HG02852 (cell line): ENCODE measurements around the gene CDX1.
A peak's percentile ranks its signal among the peaks of the same experiment; 100 is the strongest.

Source experiments
- ATAC-seq: cut with Tn5 transposase; IDR thresholded peaks from one replicate; pipeline ENCODE4 v1.9.1; 2021; ENCODE audit warnings: mild to moderate bottlenecking, moderate library complexity; ENCODE audit not compliant: unreplicated experiment

Gene CDX1

DNA sequence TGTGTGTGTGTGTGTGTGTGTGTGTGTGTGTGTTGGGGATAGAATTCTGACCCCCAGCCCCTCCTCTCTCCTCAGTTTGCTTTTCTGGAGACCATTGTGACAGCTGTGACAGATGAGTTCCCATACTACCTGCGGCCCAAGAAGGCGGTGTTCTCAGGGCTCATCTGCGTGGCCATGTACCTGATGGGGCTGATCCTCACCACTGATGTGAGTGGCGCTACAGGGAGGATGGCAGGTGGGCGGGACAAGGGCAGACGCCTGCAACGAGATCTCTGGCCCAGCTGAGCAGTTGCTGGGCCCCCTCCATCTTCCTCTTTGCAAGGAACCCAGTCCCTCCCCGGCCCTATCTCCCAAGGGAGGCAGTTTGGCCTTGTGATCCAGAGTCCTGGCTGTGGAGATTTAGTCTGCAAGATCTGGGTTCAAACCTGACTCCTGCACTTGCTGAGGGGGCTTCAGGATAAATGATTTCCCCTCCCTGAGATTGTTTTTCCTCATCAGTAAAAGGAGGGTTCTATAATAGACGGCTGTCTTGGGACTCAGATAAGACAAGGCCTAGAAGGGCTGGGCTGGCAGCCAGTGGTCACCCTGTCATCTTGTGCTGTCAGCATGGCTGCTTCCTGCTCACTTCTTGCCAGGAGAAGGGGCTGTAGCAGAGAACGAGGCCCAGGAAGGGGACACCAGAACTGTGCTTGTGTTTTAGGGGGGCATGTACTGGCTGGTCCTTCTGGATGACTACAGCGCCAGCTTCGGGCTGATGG, 37.4 kb downstream of the CDX1 start:
- ATAC-seq, result no peak

DNA sequence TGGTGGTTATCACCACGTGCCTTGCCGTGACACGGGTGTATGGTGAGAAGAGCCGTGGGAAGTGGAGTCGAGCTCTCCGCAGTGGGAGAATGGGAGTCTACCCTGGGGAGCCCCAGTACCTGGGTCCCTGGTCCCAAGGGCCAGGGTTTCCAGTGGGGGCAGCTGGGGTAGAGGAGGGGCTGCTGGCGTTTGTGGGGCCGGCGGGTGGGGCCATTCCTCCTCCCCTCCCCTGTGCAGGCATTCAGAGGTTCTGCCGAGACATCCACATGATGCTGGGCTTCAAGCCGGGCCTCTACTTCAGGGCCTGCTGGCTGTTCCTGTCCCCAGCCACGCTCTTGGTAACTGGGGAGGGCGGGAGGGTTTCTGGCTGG, 38.0 kb downstream of the CDX1 start:
- no peak for ATAC-seq

DNA sequence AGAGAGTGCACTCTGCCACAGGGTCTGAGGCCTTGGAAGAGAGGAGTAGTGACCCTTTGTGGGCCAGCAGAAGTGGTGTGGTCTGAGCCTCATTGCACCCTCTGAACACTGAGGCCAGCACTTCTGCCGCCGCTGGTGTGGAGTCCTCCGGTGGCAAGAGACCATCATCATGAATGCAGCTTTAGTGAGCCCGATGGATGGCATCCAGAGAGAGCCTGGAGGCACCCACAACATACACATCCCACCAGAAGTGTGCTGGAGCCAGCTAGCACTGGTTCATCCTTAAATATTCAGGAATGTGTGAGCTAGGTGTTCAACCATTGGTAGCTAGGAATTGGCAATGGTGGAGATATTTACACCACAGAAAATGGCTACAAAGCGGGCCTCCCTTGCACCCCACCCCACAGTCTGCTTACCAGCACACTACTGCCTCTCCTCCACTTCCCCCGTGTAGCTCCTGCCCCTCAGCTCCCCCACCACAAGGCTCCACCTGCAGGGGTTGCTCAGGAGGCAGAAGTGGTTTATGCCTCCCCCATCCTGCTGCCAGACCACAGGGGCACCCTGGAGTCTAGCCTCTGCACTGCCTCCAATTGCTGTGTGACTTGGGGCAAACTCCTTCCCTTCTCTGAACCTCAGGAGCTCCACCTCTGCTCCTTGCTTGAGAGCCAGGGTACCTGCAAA, 39.7 kb downstream of the CDX1 start:
- no peak for ATAC-seq

DNA sequence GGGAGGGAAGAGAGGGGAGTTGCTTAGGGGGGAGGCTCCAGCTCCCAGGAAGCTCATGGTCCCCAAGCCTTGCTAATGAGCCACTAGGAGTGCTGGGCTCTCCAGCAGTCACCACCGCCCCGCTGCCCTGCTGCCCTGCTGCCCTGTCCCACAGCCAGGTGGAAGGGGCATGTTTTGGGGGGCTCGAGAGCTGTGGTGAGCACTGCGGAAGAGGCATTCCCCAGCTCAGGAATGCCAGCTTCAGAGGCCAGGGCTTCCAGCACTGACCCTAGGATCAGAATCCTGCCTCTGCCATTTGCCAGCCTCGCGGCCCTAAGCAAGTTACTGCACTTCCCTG, 40.2 kb downstream of the CDX1 start:
- ATAC-seq, result no peak

DNA sequence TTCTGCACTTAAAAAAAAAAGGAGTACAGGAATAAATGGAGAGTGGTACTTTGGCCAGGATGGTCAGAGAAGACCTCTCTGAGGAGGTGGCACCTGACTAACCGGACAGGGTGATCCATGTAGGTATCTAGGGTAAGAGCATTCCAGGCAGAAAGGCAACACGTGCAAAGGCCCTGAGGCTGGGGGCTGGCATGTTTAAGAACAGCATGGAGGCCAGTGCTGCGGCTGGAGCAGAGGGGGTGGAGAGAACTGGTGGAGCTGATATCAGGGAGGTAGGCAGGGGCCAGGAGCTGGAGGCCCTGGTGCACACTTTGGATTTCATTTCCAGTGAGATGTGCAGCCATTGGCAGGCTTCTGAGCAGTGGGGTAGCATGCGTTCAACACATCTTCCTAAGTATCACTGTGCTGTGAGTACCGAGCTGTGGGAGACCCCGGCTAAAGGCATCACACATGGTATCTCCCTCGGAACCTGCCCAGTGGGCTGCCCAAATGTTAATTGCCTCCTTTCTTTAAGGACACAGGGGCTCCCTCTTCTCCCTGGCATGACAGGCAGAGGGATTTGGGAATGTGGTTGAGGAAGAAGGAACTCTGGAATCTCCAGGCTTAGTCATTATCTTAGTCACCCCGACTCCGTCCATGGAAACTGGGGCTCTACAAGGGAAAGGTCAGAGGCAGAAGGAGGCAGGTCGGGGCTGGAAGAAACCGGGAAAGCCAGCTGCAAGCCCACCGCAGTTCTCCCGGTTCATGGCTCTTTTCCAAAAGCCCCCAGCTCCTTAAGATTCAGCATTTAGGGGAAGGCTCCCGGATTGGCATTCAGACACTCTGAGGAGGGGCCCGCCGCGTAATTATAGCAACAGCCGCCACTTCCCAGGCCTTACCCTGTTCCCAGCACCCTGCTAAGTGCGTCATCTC, 41.9 kb downstream of the CDX1 start:
- no peak for ATAC-seq

DNA sequence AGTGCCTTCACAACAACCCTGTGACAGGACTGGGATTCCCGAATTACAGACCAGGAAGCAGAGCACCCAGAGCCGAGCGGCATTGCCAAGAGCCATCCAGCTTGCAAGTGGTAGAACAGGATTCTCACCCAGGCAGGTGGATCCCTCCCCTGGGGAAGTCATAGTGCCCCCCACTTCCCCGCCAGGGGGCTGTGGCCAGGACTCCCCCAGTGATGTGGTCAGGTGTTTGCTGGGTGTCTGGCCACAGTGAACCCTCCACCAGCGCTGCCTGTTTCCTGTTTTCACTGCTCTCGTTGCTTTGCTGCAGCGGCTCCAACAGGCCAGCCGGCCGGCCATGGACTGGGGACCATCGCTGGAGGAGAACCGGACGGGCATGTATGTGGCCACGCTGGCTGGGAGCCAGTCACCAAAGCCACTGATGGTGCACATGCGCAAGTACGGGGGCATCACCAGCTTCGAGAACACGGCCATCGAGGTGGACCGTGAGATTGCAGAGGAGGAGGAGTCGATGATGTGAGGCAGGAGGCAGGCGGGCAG, 42.6 kb downstream of the CDX1 start:
- no peak for ATAC-seq

DNA sequence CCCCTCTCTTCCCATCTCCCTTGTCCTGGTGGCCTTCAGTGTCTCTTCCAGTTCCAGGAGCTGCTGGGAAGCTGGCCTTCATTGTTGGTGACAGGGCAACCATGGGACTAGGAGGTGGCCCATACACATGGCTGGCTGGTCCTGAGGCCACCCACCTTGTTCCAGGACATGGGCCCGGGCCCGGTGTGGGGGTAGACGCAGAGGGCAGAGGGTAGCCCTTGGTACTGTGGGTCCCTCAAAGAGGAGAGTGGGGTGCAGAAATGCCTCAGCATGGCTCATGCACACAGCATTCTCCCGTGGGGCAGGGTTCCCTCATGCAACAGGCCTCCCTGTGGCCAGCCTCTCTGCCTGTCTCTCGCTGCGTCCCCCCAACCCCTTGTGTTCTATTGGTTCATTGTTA, 44.1 kb downstream of the CDX1 start:
- no peak for ATAC-seq

DNA sequence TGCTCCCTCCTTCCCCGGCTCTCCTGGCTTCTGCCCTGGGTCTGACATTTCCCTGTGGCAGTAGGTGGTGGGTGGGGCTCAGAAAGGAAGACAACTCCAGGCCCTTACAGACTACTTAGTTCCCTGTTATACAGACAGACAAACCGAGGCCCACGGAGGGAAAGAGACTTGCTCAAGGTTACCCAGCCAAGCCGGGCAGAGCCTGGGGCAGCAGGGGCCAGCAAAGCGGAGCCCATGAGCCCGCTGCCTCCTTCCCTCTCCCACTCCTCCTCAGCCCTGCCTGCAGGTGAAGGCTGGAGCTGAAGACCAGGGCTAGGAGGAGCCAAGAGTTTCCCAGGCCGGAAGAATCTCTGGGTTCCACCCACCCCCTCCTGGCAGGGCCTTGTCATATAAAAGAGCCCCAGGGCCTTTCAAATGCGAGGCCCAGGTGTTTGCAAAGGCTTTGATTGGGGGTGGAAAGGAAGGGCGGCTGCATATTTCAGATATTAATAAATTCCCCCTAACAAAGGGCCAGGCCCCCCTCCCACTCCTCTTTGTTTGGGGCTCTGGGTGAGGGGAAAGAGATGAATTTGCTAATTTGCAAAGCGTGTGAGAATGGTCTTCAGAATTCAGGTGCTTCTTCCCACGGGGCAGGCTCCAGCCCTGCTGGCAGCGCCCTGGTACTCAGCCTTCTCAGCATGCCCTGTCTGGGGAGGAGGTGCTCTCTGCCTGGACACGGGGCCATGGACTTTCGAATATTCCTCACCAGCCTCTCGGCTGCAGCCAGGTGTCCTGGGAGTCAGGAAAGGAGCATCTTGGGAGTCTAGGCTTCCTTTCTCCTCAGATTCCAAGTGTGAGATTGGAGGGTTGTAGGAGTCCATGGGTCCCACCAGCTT, 44.8 kb downstream of the CDX1 start:
- ATAC-seq, result no peak

DNA sequence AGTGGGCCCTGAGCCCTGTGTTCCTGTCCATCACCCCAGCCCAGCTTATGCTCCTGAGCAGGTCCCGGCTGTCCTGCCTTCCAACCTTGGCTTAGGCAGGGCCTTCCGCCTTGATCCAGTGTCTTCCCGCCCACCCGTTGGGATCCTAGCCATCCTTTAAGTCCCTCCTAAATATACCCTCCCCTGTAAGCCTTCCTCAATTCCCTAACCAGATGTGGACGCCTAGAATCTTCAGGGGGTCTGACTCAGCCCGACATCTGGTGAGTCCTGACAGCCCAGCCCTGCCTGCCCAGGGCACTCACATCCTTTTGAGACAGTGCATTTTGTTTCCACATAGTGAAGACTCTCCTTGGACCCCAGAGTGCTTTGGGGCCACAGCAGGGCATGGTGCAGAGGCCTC, 47.0 kb downstream of the CDX1 start:
- no peak for ATAC-seq

DNA sequence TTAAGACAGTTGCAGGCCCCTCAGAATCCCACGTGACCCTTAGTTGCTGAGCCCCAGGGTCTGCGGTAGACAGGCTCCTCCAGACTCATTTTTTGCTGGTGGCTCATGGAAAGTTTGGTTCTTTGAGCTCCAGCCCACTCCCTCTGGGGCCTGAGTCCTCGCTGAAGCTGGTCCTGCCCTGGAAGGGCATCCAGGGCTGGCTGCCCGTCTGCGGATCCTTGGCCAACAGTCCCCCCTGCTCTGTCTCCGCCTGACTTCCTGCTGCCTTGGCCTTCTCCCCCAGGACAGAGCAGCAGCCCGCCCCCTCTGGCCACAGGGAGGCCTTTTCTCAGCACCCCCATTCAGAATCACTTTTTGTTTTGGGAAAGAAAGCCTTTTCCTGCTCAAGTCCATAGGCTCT, 47.7 kb downstream of the CDX1 start:
- ATAC-seq, result no peak

DNA sequence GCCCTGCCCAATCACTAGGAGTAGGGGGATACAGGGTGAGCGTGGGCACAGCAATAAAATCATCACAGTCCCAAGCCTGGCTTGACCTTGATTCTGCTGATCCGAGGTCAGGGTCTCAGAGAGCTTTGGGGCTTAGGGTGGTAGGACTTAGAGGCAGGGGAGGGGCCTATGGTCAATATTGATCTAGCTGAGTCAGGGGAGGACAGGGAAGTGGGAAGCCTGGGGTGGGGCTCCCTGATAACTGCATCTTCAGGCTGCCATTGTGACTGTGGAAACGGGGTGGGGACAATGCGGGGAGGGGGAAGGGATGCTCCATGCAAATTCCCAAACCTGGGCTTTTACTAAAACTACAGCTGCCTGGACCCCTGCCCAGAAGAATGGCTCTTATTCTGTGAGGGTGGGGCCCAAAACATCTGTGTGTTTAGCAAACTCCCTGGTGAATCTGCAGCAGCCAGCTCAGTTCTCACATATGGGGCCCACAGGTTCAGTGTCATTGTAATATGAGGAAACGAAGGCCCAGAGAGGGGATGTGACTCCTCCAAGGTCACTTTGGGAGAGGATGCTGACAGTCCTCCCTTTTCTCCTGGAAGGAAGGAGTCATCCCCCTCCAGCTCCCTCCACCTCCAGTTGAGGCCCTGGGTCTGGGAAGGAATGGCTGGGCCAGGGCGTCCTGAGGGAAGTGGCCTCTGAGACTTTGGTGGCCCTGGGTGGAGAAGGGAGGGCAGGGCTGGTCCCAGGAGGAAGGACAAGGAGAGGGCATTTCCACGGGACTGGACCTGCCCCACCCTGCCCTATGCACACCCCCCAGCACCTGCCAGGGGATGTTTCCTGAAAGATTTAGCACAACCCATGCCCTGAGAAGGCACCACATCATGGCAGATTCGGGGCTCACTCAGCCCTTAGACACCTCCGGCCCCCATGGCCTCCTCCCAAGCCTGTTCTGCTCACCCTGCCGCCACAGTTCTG, 49.7 kb downstream of the CDX1 start:
- ATAC-seq, result no peak

DNA sequence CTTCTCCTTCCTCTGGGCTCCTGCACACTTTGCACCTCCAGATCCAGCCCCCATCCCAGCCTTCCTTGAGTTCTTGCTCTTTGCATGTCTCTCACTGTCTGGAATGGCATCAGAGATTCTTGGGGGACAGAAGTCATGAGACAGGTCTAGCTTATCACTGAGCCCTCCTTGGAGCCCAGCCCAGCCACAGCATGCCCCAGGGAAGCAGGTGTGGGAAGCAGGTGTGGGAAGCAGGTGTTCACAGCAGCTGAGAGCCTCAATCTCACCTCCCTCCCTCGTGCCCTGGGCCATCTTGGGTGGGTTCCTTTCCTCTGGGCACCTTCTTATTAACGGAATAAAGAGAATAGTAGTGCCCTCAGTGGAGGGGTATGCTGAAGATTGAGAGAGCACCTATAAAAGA, 50.5 kb downstream of the CDX1 start:
- no peak for ATAC-seq

DNA sequence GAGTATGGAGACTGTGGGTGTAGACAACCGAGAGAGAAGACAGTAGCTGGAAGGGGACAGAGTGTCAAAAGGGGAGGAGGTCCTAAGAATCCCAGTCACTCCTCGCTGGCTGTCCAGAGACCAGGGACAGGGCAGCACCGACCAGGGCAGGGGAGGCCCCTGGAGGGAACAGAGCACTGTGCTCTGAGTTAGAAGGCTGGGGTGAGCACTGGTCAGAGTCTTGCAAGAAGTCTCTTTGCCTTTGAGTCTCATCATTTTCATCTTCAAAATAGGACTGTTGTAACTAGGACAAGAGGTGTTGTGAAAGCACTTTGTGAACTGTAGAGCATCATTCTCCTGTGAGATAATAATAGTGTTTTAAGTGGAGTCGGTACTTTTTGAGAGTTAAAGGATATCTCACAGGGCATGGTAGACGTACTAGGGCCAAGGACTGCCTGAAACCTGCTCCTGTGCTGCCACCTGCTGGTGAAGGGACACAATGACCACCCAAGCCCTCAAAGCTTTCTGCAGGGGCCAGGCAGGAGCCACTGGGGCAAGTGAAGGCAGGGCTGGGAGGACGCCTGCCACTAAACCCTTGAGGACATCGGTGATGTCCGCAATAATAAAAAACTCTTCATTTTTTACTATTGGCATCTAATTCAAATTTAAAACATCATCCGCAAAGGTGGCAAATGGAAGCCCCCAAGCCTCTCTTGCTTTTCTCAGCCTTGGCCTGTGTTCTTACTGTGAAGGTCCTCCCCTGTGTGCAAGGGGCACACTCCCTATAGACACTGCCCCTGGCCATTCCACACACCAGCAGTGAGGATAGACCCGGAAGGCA, 51.5 kb downstream of the CDX1 start:
- ATAC-seq, result peak; percentile 94

DNA sequence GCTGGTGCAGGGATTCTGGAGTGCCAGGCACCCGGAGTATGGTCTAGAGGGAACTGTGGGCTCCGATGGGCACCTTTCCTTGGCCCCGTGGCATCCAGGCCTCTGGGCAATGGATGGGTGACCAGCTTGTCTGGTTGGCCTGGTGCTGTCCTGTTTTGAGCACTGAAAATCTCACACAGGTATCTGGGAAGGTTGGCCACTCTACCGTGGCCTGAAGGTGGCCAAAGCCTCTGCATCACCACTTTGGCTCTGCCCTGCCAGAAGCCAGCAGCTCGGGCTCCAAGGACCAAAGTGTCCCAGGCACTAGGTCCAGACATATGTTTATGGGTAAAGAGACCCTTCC, 52.1 kb downstream of the CDX1 start:
- ATAC-seq, result no peak

DNA sequence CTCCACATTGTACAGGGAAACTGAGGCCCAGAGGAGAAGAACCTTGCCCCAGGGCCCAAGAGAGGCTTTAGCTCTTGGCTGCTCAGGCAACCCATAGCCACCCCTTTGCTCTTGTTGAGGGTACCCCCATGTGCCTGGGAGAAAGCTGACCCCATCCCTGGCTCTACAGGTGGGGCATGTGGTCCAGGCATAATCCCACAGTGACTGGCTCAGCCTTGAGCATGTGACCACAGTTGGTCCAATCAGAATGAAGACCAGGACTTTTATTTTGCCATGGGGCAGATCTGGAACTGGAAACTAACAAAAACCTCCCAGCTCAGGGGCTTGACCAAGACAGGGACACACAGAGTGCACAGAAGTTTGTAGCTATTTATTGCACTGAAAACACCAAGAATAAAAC, 52.6 kb downstream of the CDX1 start:
- no peak for ATAC-seq

DNA sequence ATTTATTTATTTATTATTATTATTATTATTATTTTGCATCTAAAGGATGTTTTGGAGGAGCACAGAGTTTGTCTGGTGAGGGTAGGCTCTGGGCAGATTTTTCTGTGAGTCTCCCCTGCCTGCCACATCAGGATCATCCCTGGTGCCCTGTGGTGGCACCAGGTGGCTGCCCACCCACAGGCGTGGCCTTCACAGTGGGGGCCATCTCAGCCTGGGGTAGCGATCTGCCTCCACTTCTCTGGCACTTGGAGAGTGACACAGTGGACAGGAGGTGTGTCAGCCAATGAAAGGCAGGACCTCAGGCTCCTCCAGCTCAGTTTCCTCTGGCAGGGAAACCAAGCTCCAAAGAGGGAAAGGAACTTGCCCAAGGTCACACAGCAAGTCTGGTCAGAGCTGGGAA, 53.3 kb downstream of the CDX1 start:
- ATAC-seq, result no peak

DNA sequence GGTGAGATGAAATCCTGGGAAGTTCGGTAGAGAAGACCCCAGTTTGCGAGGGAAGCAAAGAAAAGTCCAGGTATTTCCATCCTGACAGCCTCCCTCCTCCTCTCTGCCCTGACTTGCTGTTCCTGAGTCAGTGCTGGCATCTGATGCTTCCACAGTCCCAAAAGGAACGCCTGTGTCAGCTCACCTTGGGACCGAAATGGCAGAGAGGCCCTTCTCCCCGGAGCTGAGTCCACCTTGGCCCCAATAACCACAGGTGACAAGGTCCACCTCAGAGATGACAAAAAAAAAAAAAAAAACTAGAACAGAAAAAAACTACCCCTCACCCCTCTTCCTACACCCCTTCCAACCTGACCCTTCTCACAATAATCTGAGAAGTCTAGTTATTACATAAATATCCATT, 54.9 kb downstream of the CDX1 start:
- no peak for ATAC-seq

DNA sequence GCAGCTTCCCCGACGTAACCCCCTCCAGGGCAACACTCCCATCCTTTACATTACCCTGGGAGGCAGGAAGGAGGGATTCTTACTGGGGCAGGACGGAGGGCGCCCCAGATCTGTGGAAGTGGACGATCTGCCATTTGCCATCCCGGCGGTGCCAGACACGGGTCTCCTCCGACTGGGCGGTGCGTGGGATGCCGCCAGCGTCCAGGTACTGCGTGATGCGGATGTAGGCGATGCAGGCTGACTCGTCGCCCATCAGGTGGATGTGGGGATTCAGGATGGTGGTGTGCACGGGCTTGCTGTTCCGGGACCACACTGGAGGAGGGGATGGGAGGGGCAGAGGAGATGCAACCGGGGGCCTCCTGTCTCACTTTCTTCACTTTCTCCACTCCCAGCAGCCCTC, 56.3 kb downstream of the CDX1 start:
- no peak for ATAC-seq

DNA sequence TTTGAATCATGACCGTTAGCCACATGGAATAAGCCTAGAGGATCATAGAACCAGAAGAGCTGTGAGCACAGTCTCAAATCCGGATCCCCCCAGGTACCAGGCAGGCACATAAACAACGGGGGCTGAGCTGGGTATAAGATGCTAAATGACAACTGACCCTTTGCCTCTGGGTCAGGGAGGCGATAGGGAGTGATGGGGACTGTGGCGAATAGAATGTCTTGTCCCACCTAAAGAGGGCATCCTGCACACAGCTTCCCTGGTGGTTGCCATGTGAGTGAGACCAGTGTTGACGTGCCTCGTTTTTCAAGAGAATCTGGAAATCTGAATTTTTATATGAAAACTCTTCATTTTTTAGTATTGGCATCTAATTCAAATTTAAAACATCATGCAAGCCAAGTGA, 56.9 kb downstream of the CDX1 start:
- ATAC-seq, result no peak
